OCI-LY7 (cell line): ENCODE data around the gene ABCC9. TPM values are rescaled to one million over a fixed set of nuclear protein-coding genes. Genes with fewer than 3 reads are reported as not detected.

Experiments
- BruUV-seq: library from RNA; stranded (reverse); fragments of 400-500 nt; replicated peaks from 2 replicates; lab custom pipeline; 2021; lab: Mats Ljungman, UMichigan
- CTCF ChIA-PET: fragments of 300-600 bp; sonication (Branson Sonifier 250); formaldehyde crosslinking; loops from one replicate; lab custom pipeline; 2022; ENCODE audit warnings: antibody characterized with exemption; ENCODE audit not compliant: unreplicated experiment; lab: Charles Lee
- POLR2A ChIA-PET: fragments of 300-600 bp; sonication (Branson Sonifier 250); formaldehyde crosslinking; loops from one replicate; lab custom pipeline; 2022; ENCODE audit warnings: antibody characterized with exemption; lab: Charles Lee
- DNase-seq: peaks from one replicate; pipeline ENCODE4 v3.0.0-alpha.2; 2015; ENCODE audit warnings: low spot score
- H2AFZ ChIP-seq: fragments of 200-600 bp; sonication (generic), shearing (Covaris generic); 2 replicates; pipeline ENCODE4 v1.6.1; 2014; ENCODE audit warnings: mild to moderate bottlenecking, antibody characterized with exemption, low read length, moderate library complexity
- H3K27ac ChIP-seq: fragments of 200-600 bp; sonication (generic); 2 replicates; pipeline ENCODE4 v1.5.1; 2014; ENCODE audit warnings: mixed run types, low read depth, mild to moderate bottlenecking, moderate library complexity, low read length, inconsistent platforms; ENCODE audit not compliant: poor library complexity, severe bottlenecking
- H3K36me3 ChIP-seq: fragments of 200-600 bp; sonication (generic); 2 replicates; pipeline ENCODE4 v1.6.1; 2014; ENCODE audit warnings: mild to moderate bottlenecking, antibody characterized with exemption, low read length, moderate library complexity, mixed read lengths; ENCODE audit not compliant: insufficient read depth
- H3K4me1 ChIP-seq: fragments of 200-600 bp; sonication (generic); 2 replicates; pipeline ENCODE4 v1.5.1; 2014; ENCODE audit warnings: mild to moderate bottlenecking, low read length; ENCODE audit not compliant: insufficient read depth, poor library complexity, severe bottlenecking
- H3K4me2 ChIP-seq: fragments of 200-600 bp; sonication (generic); 2 replicates; pipeline ENCODE4 v1.6.1; 2014; ENCODE audit warnings: mild to moderate bottlenecking, low read length
- H3K4me3 ChIP-seq: fragments of 200-600 bp; sonication (generic); 2 replicates; pipeline ENCODE4 v1.5.1; 2014; ENCODE audit warnings: mild to moderate bottlenecking, low read depth, low read length; ENCODE audit not compliant: poor library complexity, severe bottlenecking
- H3K79me2 ChIP-seq: fragments of 200-600 bp; sonication (generic); 2 replicates; pipeline ENCODE4 v1.6.1; 2016; ENCODE audit warnings: low read depth, mild to moderate bottlenecking, low read length, moderate library complexity, mixed read lengths; ENCODE audit not compliant: insufficient read depth
- H3K9me2 ChIP-seq: fragments of 200-600 bp; sonication (generic); 2 replicates; pipeline ENCODE4 v1.6.1; 2016; ENCODE audit warnings: mild to moderate bottlenecking, low read length, mixed read lengths; ENCODE audit not compliant: insufficient read depth
- H3K9me3 ChIP-seq: fragments of 200-600 bp; sonication (generic); 2 replicates; pipeline ENCODE4 v1.6.1; 2014; ENCODE audit warnings: mild to moderate bottlenecking, mixed run types, low read length, mixed read lengths
- H4K20me1 ChIP-seq: fragments of 200-600 bp; sonication (generic); 2 replicates; pipeline ENCODE4 v1.6.1; 2014; ENCODE audit warnings: mild to moderate bottlenecking, antibody characterized with exemption, low read length, moderate library complexity, mixed read lengths; ENCODE audit not compliant: insufficient read depth
- CTCF ChIP-seq: fragments of 200-600 bp; sonication (generic); conservative IDR thresholded peaks from 2 replicates; pipeline ENCODE4 v1.5.1; 2014; ENCODE audit warnings: mild to moderate bottlenecking, antibody characterized with exemption, low read length, moderate library complexity, mixed read lengths
- EZH2phosphoT487 ChIP-seq: fragments of 200-600 bp; sonication (generic); IDR thresholded peaks from 2 replicates; pipeline ENCODE4 v1.6.1; 2018; ENCODE audit warnings: low read depth, borderline replicate concordance, mild to moderate bottlenecking, mixed run types, antibody characterized with exemption, low read length, moderate library complexity, mixed read lengths
- intact Hi-C: fragments of 100-400 bp; cut with micrococcal nuclease; formaldehyde crosslinking; loops from one replicate; pipeline ENCODE4 v1.10.0; 2022; ENCODE audit not compliant: unreplicated experiment
- total RNA-seq, 2 experiments: library from RNA; depleted of rRNA in 1 of 2; stranded (reverse); fragments of >200 nt in 1 of 2; shearing (Covaris generic) in 1 of 2; gene quantifications; 2 replicates each; pipeline ENCODE4 v1.2.3, GENCODE V29; 2014 to 2022

The ABCC9 gene
- total RNA-seq, 2 experiments from 2014 or later = not detected

- Histone ChIP-seq H4K20me1 (no peaks in the 10 kb centered on the region), H3K4me2 (no peak overlapping the region), H3K27ac (no peak overlapping the region), H3K4me1 (no peaks in the 10 kb centered on the region), H3K79me2 (no peaks in the 10 kb centered on the region), H3K4me3 (no peak overlapping the region), H3K36me3 (no peaks in the 10 kb centered on the region), H3K9me3 (no peaks in the 10 kb centered on the region), H3K9me2 (no peaks in the 10 kb centered on the region), H2AFZ (no peak overlapping the region)
- ChIA-PET CTCF (no interaction called here), POLR2A (no interaction called here)
- BruUV-seq = no TSS peak
- DNase-seq = no peak
- intact Hi-C loops = no loop called here
- TF ChIP-seq CTCF = no peak
- TF ChIP-seq EZH2phosphoT487 = no peak
Measured at GRCh38 chr12:21895651-21896050, 45.6 kb downstream of the ABCC9 start.

GRCh38 chr12:21894792-21895595 lies 46.2 kb downstream of the ABCC9 start:
- Histone ChIP-seq H4K20me1 (no peaks in the 10 kb centered on the region), H3K36me3 (no peaks in the 10 kb centered on the region), H3K4me2 (no peak overlapping the region), H3K79me2 (no peaks in the 10 kb centered on the region), H2AFZ (no peak overlapping the region), H3K9me2 (no peaks in the 10 kb centered on the region), H3K4me3 (no peak overlapping the region), H3K27ac (no peak overlapping the region), H3K9me3 (no peaks in the 10 kb centered on the region), H3K4me1 (no peaks in the 10 kb centered on the region)
- BruUV-seq = no TSS peak
- no peak for TF ChIP-seq EZH2phosphoT487
- no peak for TF ChIP-seq CTCF
- intact Hi-C loops = no loop called here
- POLR2A ChIA-PET = no interaction called here
- CTCF ChIA-PET = no interaction called here
- DNase-seq = no peak

GRCh38 chr12:21893924-21894323 lies 47.3 kb downstream of the ABCC9 start:
- Histone ChIP-seq H3K27ac (no peak overlapping the region), H3K4me2 (no peak overlapping the region), H3K9me2 (no peaks in the 10 kb centered on the region), H3K4me3 (no peak overlapping the region), H3K36me3 (no peaks in the 10 kb centered on the region), H3K4me1 (no peaks in the 10 kb centered on the region), H2AFZ (no peak overlapping the region), H3K9me3 (no peaks in the 10 kb centered on the region), H3K79me2 (no peaks in the 10 kb centered on the region), H4K20me1 (no peaks in the 10 kb centered on the region)
- no peak for DNase-seq
- POLR2A ChIA-PET = no interaction called here
- CTCF ChIA-PET = no interaction called here
- BruUV-seq = no TSS peak
- TF ChIP-seq CTCF (no peak), EZH2phosphoT487 (no peak)
- intact Hi-C loops = no loop called here
